CD1c-positive myeloid dendritic cell (primary cell): ENCODE measurements around the gene UPF2.

Experiments used
- DNase-seq: peaks from one replicate; pipeline ENCODE4 v3.0.0-alpha.2; 2016; ENCODE audit errors: extremely low spot score

UPF2 gene

DNA sequence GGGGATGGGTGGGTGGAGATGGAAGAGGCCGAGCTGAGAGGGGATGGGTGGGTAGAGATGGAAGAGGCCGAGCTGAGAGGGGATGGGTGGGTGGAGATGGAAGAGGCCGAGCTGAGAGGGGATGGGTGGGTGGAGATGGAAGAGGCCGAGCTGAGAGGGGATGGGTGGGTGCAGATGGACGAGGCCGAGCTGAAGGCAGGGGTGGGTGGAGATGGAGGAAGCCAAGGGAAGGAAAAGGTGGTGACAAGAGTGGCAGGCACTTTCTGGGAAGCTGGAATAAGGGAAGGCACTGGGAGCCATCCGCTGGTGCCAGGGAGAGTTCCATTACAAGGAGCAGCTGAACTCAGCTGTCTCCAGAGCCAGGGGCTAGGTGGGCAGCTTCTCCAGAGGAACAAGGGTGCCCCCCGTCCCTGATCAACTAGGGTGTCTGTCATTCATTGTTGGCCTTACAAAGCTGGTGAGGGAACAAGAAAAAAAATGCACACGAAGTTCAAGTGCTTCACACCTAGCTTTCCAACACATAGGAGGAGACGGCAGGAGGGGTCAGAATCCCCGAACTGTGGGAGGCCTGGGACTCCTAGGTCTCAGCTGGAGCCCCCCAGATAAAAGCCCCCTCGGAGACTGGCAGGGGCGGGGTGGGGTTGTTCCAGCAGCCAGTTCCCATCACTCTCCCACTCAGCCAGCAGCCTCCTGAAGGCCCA lies 157.0 kb downstream of the UPF2 start:
- no peak for DNase-seq

DNA sequence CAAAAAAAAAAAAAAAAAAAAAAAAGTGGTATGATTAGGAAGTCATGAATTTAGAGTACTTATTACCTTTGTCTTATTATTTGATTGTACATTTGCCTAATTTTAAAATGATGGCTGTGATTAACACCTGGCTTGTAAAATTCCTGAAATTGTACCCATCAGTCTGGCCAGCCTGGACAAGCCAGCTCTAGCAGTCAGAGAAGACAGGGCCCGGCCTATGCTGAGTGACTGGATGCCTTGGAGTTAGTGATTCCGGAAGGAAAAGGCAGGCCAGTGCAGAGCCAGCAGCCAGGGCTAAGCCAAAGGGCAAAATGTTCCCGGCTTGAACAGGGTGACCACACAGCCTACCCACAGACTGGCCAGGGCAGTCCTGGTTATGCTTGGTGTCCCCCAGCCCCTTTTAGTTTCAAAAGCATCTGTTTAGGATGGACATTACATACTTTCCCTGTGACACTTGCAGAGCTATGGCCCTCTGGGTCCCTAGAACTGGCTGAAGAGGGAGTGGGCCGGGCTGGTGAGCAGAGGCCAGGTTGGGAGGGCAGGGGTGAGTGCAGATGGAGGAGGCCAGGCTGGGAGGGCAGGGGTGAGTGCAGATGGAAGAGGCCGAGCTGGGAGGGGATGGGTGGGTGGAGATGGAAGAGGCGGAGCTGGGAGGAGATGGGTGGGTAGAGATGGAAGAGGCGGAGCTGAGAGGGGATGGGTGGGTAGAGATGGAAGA lies 157.7 kb downstream of the UPF2 start:
- no peak for DNase-seq

DNA sequence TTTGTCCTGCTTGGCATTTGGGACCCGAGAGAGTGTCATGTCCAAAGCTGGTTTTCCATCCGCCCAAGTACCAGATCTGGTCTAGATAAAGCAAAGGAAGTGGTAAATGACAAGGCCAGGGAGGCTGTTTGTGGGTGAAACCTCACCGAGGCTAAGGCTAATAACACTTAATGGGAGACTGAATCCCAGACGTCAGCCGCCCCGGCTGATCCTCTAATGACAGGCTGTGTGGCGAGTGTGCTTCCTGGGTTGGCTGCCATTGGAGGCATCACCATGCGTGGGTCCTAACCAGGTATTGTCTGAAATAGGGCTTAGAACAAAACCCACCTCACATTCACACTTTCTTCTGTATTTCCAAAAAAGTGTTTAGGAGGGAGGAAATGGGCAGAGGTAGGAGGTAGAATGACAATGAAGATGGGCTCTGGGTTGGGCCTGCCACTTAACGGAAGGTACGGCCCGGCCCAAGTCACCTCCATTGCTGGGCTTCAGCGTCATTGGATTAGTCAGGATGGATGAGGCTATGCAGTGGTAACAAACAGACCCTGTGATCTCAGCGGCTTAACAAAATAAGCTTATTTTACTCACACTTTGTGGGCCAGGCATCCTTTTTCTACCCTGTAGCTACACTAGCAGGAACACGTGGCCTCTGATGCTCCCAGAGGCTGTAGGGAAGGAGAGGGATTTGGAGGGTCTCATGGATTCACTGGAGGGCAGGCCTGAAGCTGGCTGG lies 159.8 kb downstream of the UPF2 start:
- no peak for DNase-seq

DNA sequence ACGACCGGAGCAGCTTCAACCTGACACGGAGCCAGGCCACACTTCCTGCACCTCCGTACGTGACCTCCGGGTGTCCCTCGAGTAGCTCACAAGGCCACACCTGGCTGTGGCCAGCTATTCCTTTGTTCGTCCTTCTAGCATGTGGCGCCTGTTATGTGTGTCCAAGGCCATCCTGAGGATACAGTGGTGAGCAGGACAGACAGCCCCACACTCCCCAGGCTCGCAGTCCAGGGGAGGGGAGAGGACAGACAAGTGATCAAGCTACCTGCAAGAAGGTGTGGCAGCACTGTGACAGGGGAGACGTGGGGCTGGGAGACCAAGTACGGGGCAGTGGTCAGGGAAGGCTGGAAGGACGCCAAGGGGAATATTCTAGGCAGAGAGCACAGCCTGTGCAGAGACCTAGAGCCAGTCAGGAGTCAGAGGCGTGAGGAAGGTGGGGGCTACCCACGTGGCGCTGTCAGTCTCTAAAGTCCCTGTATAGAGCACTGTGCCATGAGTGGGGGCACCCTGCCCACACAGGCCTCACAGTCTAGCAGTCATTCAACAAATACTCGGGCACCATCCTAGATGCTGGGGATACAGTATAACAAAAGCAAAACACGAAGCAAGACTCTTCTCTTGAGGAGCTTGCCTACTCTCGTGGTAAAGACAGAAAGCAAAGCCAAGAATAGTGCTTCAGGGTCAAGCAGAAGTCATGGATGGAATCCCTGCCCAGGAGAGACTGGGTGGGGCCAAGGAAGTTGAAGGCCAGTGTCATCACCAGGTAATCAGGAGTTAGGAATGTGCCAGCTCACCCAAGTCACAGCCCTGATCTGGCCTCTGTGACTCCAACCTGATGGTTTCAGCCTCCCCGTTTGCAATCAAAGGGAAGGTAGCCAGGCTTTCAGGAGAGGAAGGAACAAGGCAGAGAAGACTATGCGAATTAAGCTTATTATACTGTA lies 160.9 kb downstream of the UPF2 start:
- no peak for DNase-seq

DNA sequence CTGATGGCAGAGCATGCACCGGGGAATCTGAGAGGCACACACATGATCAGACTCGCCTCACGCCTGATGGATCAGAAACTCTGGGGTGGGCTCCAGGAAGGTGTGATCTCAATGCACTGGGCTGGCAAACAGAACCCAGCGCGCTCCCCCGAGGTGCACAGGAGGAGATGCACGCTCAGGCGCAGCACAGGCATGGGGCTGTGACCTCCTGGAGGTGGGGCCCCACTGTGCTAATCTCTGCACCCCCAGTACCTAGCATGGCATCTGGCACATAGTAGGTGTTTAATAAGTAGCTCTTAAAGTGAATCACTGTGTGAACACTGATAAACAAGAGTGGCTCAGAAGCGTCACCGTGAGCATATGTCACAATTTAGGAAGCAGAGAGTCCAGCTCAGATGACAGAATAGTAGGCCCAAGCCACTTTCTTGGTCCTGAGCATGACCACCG lies 161.6 kb downstream of the UPF2 start:
- DNase-seq, result no peak

DNA sequence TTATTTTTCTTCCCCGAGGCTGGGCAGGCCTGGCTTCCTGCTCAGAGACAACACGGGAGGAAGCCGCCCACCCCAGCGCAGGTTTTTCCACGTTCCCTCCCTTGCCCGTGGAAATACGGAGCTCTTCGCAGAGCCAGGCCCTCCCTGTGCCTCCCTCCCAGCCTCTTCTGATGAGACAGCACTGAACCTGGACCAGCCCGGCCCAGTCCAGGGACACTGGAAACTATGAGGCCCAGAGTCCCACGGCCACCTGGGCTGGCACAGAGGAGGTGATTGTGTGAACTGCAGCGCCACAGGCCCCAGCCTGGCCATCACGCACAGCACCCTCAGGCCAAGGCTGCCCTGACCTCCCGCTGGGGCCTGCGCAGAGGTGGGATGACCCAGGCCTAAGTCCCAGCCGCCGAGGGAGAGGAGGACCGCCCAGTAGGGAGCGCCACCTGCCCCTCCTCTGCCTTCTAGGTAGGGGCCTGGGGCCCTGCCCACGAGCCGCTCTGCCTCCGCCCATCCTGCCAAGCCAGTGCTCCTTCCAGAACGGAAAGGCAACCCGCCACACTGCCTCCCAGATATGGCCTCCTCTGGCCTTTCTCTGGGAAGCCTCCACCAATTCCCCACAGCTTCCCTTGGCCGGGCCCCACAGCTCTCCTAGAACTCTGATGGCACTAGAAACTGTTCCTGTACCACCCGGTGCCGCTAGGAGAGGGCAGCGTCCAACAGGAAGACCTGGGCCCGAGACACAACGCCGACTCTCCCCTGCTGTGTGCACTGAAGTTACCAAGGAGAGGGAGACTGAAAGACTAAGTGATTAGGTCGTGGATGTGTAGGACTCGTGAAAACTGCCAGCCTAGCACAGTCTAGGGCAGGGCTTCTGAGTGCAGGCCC lies 162.2 kb downstream of the UPF2 start:
- DNase-seq, result no peak

DNA sequence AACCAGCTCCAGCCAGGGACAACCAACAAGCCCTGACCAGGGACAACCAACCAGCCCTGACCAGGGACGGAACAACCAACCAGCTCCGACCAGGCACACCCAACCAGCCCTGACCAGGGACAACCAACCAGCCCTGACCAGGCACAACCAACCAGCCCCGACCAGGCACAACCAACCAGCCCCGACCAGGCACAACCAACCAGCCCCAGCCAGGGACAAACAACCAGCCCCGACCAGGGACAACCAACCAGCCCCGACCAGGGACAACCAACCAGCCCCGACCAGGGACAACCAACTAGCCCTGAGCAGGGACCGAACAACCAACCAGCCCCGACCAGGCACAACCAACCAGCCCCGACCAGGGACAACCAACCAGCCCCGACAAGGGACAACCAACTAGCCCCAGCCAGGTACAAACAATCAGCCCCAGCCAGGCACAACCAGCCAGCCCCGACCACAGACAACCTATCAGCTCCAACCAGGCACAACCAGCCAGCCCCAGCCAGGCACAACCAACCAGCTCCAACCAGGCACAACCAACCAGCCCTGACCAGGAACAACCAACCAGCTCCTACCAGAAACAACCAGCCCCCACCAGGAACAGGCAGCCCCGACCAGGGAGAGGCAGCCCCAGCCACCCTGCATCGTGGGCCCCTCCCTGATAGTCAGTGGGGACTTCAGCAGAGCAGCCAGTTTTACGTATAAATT lies 163.1 kb downstream of the UPF2 start:
- DNase-seq, result no peak

DNA sequence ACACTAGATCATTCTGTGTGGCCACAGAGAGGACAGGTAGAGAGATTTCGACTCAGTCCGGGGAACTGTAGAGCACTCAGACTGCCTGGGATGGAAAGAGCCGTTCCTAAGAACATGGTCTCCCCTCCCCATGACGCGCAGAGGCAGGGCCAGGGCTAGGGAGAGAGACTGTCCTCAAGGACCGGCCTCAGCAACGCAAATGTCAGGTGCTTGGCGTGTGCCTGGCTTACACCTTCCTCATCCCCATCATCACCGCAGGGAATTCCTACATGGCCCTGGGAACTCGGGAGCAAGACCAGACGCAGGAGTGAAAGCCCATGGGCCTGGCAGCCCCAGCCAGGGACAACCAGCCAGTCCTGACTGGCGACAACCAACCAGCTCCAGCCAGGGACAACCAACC lies 163.8 kb downstream of the UPF2 start:
- no peak for DNase-seq

DNA sequence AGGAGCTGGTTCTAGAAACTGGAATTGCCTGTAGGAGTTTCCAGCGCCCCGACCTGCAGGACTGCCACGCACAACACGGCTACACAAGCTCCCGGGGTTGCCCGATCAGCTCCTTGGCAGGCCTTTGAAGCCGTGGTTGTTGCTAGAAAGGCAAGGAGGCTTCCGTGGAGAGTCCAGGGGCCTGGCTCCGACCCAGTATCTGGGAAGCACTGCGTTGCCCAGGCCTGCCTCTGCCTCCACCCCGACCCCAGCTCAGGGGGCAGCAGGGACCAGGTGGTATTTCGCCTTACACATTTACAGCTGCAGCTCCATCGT lies 165.1 kb downstream of the UPF2 start:
- no peak for DNase-seq

DNA sequence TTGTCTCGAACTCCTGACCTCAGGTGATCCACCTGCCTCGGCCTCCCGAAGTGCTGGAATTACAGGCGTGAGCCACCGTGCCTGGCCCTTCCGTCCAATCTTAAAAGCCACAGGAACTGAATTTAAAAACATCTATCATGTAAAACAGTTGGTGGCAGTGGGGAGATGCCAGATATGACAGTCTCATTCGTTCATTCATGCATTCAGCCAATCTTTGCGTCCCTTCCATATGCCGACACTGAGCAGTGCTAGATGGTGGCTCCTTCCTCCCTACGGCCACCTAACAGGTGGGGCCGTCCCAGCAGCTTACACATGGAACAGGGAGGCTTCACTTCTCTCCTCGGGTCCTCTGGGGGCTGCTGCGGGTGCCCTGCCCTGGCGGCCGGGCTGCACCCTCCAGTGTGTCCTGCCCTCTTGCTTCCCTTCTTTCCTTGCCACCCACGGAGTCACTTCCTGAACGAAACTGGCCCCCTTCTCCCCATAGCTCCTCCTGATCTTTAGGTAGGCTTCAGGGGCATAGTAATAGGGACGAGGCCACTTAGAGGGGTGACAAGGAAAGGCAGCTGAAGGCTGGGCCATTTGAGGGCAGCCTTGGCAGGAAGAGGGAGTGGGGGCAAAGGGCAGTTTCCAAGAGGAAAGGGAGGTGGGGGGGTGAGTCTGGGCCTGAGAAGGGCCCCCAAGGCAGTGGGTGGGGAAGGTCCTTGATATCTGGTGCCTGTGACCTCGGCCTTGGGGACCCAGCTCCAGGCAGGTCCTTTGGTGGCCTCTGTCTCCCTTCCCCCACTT lies 165.6 kb downstream of the UPF2 start:
- no peak for DNase-seq

DNA sequence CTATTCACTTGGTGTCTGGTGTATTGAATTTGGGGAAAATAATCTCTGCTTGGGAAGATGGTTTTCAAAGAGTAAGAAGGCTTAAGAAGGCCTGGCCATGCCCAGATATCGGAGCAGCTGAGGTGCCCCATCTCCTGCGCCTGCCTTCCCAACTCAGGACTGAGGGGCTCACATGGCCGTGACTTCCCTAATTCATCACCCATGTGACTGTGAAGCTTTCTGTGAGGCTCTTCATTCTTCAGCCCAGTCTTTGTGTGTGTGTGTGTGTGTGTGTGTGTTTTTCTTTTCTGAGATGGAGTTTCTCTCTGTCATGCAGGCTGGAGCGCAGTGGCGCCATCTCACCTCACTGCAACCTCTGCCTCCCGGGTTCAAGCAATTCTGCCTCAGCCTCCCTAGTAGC lies 166.3 kb downstream of the UPF2 start:
- DNase-seq, result no peak

DNA sequence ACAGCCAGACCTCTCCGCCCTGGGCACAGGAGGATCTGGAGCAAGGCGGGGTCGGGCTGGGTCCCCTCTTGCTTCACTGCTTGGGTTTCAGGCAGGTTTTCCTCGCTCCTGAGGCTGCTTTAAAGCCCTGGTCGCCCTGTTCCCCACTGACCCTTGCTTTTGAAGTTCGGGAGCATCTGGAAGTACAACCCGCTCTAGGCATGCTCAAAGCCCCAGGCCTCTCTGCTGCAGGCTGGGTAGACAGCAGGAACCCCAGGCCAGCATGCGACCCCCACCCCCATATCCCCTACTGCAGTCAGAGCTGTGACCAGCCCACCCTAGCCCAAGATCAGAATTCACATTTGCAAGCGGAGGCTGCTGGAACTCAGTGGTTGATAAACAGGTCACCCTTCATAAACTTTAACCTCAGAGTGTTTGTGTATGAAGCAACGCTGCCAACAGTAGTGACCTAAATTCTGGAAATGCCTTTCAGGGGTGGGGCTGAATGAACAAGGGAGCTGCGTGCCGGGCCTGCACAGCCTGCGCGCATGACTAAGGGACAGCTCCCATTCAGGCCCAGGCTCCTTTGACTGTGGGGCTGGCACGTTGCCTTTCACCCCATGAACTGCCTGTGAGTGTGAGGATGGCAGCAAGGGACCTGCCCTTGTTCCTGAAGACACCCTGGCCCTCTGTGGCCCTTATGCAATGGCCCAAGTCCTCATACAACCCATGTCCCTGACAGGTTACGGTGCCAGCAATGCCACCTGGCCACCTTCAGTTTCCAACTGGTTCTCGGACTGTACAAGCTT lies 166.9 kb downstream of the UPF2 start:
- no peak for DNase-seq

DNA sequence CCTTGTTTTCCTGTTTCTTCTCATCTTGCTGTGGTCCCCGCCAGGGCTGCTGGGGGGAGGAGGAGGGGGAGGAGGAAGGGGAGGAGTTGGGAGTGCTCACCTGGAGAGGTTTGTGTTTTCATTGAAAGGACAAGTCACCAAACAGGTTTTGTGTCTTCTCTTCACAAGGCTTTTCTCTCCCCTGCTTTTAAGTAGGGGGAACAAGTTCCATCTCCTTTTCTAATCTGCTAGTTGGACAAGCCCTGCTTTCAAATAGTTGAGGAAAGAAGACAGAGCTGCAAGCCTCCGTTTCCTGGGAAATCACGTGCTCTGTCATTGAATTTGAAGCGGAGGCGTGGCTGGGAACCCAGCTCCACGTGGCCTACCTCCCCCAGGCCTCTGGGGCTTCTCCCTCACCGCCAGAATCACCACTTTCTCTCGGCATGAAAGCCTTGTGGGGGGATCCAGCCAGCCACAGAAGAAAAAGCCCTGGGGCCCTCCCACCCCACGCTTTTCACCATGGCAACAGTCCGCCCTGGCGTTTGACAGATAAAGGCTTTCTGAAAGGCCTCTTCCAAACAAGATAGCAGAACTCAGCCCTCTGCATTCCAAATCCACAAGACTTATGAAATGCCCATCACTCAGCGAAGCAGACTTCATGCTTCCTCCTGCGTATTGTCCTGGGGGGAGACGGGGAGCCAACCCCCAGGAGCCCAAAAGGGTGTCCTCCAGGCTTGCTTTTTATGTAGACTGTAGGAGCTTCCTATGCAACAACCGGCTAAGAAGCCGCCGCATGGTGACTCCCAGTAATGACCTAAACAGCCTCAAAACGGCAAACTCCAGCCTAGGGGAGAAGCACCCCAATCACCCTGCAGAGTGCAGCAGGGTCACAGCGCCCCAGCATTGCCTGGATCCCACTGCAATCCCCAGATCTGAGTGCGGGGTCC lies 167.8 kb downstream of the UPF2 start:
- peak; percentile 55 for DNase-seq

DNA sequence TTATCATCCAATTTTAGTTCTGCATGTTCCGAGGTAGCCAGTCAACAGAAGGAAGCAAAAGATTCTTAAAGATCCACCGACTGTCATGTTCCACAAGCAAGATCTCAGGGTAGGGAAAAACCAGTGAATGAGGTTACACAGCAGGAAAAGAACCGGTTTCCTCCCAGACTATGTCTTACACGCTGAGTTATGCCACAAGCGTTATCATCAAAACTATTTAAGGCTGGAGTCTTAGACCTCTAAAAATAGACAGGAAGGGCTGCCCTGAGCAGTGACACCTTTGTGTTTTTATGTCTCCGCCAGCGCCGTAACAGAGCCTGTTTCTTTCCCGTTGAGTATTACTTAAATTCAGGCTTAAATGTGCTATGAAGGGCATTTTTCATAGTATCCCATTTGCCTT lies 171.1 kb downstream of the UPF2 start:
- no peak for DNase-seq

DNA sequence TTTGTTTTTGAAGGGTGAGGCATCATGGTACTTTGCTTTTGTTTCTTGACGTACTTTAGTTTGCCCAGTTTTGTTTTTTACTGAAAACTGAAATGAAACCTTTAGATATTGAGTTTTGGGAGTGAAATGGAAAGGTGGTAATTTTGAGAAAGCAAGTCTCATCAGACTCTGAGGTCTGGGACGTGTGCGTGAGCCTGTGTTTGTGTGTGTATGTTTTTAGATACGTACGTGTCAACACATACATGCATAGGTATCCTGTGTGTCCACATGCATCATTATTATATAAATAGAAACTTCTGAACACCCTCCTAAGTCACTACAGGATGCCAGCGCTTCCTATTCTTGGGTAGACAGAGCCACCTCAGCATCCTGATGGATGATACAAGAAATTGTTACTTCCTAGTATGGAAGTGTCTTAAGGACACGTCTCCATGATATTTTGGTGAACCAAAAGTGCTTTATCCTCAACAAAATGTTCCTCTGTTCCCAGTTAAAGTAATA lies 171.7 kb downstream of the UPF2 start:
- DNase-seq, result no peak

DNA sequence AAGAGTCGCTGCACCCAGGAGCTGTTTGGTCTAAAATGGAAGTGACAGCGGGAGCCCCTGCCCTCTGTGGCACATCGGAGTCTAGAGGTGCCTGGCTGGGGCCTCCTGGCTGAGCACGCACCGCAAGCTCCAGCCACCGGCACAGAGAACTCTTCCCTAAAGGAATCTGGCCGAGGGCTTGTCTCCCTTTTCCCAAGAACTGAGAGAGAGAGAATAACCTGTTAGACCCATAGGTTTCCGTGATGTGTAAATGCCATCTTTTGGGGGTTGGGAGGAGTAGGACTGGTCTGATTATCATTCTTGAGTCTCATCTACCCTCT lies 172.2 kb downstream of the UPF2 start:
- no peak for DNase-seq
